ENCODE results near the gene LAMC3.

DNA sequence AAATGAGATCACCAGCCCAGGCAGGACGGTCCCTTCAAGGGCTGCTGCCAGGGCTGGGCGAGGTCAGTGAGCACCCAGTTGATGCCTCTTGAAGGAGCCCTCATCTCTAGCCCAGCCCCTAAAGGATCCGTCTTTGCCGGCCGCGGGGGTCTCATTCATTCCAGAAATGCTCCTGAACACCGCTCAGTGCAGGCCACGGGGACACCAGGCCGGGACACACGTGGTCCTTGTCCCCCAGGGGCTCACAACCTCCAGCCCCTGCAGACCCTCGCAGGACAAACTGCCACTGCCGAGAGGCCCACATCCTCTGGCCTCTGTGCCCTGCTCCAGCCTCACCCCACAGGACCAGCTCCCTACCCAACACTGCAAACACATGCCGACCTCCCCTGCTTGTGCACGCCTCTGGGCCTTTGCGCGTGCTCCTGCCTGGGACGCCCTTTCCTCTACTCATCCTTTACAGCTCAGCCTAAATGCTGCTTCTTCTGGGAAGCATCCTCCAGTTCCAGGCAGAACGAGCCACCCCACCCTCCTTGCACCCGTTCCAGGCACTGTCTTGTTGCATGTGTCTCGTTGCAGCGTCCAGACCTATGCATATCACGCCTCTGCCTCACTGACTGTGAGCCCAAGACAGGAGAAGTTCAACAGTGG lies 10.3 kb upstream of the LAMC3 start:
- TF ChIP-seq, protein P1, sequence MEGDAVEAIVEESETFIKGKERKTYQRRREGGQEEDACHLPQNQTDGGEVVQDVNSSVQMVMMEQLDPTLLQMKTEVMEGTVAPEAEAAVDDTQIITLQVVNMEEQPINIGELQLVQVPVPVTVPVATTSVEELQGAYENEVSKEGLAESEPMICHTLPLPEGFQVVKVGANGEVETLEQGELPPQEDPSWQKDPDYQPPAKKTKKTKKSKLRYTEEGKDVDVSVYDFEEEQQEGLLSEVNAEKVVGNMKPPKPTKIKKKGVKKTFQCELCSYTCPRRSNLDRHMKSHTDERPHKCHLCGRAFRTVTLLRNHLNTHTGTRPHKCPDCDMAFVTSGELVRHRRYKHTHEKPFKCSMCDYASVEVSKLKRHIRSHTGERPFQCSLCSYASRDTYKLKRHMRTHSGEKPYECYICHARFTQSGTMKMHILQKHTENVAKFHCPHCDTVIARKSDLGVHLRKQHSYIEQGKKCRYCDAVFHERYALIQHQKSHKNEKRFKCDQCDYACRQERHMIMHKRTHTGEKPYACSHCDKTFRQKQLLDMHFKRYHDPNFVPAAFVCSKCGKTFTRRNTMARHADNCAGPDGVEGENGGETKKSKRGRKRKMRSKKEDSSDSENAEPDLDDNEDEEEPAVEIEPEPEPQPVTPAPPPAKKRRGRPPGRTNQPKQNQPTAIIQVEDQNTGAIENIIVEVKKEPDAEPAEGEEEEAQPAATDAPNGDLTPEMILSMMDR (IDR thresholded peaks at IDR 0.05; ENCODE audit: low read depth, low read length): no peak
- TF ChIP-seq, protein P2, sequence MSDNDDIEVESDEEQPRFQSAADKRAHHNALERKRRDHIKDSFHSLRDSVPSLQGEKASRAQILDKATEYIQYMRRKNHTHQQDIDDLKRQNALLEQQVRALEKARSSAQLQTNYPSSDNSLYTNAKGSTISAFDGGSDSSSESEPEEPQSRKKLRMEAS (IDR thresholded peaks at IDR 0.05; ENCODE audit: low read depth, low read length): no peak
- TF ChIP-seq POLR2A (IDR thresholded peaks at IDR 0.05; ENCODE audit: extremely low read depth, insufficient read length): no peak
